Smooth muscle cell of the brain vasculature (primary cell): ENCODE measurements around the gene DLGAP1.

Experiments
- DNase-seq: peaks from one replicate; pipeline ENCODE4 v3.0.0-alpha.2; 2012; ENCODE audit warnings: low read depth, low spot score

Gene DLGAP1

DNA sequence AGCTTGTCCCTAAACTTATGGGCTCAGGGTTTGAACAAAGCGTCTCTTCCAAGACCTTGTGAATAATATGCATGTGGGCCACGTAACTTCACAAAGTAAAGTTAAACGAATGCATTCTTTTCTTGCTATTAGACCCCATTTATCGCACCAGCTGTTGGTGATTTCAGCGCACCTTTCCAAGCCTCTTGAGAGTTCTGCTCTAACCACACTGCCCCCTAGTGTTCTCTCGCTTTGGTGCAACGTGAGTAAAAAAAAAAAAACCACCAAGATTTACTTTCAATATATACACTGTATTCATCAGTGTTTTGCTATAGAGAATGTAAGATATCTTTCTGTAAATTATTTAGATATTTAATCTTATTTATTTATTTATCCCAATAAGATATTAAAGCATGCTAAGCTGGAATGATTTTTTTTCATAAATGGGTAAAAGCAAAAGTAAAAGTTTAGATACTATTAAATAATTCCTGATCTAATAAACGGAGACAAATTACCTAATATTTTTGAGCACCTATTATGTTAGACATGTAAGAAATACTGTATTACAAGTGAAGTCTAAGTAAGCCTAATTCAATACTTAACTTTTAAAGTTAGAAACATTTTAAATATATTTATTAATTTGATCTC is 459.5 kb downstream of the DLGAP1 start:
- peak; percentile 49 for DNase-seq

DNA sequence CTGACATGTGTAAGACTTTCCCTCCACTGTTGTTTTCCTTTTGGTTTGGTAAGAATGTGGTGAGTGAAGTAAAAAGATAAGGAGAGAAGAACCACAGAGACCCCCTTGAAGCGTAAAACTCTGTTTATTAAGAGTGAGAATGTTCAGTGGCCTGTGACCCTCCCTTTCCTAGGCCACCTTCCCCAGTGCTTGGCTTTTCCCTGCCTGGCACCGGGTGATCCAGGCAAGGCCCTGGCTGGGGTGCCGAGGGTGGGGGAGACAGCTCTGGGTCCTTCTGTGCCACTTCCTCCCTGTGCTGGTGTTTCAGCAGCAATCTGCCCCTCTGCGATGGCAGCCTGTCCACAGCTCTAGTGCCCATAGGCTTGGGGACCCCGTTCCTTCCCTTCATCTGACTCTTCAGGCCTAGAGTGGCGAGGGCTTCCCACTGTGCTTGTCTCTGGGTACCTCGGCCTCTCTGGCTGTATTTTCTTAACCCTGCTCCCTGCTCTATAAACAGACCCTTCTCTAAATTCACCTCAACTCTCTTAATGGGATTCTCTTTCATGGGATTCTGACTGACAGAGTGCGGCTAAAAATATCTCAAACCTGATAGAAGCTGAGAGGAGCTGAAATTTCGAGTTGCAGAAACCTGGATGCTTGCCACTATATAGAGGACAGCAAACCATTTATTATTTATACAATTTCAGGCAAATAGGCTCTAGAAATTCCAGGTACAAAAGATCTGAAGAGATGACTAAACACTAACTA is 461.0 kb downstream of the DLGAP1 start:
- no peak for DNase-seq

DNA sequence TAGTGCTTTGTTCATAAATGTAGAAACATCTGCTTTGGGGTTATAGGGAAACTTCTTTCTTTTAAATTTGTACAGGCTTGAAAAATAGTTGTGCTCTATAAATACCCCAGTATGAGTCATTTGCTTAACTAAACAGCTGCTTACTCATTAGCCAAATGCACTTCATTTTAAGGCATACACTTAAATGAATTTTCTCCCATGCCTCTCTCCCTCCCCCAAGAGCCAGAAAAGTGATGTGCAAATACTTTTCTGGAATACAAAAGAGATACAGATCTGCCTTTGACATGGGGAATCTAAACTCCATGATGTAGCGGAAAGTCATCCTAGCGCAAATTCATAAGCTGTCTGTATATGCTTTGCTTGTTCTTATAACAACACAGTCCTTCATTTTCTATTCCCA is 469.4 kb downstream of the DLGAP1 start:
- no peak for DNase-seq

- DNase-seq, result no peak
Measured at GRCh38 chr18:3985020-3985419, 470.1 kb downstream of the DLGAP1 start.

GRCh38 chr18:3984163-3984757 is 470.8 kb downstream of the DLGAP1 start:
- no peak for DNase-seq

DNA sequence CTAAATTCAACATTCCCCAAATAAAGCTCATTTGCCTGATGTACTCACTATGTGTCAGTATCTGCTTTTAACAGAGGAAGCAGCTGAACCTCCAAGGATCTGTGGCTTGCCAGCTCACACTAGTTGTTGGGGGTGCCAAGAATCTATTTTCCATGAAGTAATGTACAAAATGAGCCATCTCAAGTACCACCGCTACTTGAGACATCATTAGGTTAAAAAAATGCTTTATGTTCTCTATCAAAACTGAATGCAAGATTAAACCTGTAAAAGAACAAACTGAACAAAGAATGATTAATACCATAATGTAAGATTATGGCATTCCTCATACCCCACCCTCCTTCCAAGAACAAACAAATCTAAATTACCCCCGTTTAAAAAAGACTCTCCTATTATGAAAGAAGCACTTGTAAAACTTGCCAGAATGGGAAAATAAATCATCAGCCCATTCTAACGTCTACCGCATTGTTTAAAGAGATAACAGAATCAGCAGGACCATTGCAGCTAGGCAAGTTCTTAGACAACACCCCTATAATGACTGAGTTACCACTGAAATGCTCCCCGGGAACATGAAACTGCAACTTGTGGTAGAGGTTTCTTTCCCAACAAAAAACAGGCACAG is 471.6 kb downstream of the DLGAP1 start:
- DNase-seq, result no peak

DNA sequence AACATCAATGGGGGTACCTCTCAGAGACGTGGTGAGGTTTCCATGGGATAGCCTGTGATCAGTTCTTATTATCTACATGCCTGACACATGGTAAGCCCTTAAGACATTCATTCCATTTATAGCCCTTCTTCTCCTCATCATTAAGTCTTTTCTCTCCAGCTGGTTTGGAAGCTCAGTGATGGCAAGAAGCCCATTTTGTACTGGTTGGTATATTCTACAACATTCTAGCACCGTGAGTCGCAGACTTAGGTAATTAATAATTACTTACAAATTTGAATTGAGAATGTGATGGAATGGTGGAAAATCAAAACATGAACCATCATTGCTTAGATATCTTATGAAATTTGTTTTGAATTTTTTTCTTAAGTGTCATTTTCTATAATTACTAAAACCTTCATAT is 472.6 kb downstream of the DLGAP1 start:
- DNase-seq, result no peak

GRCh38 chr18:3979024-3979423 is 476.1 kb downstream of the DLGAP1 start:
- DNase-seq, result no peak

- no peak for DNase-seq
Measured at GRCh38 chr18:3973191-3973850, 481.8 kb downstream of the DLGAP1 start.

- DNase-seq, result no peak
Measured at GRCh38 chr18:3972291-3972930, 482.7 kb downstream of the DLGAP1 start.

DNA sequence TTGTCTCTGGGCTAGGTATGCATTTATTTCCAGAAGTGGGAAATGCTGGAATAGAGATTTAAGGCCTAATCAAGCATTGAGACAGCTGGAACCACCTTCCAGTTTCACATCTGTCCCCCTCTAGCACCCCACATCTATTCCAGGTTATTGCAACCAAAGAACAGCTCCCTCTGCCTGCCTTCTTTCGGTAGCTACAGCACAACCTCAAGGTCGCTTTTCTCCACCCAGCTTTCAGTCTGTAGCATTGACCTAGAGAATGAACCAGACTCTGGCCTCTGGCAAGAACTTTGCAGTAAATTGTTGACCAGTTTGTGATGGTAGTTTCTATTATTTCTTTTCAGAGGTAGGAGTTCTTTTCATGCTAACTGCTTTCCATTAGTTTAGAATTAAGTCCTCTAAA is 484.2 kb downstream of the DLGAP1 start:
- DNase-seq, result no peak

DNA sequence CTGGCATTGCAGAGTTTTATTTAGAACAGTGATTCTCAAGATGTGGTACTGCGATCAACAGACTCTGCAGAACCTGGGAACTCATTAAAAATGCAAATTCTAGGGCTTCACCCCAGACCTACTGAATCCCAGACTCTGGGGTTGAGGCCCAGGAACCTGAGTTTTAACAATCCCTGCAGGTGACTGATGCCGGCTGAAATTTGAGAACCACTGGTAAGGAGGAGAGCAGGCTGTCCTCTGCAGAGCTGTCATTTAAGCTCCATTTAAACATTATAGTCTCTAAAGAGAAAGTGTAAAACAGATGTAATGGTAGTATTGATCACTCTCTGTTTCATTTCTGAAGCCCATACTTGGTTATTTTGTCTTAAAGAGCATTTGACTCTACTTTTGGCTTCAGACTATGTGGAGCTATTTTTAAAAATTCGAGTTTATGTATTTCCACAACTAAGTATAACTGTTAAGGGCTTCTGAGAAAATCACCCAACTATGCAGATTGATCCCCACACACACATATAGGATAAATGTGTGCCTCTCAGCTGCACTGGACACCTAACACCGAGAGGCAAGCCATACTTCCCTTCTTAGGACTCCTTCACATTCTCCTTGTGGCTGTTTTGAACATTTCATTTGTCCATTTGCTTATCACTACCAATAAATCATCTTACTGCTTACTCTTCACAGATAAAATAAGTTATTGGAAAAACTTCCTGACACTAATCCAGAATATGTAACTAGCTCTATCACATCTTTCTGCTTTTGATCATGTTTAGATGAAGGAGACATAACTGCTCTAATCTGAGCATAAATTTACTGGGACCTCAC is 487.5 kb downstream of the DLGAP1 start:
- no peak for DNase-seq

- no peak for DNase-seq
Measured at GRCh38 chr18:3966642-3967358, 488.3 kb downstream of the DLGAP1 start.

GRCh38 chr18:3966246-3966641 is 488.9 kb downstream of the DLGAP1 start:
- no peak for DNase-seq

- DNase-seq, result no peak
Measured at GRCh38 chr18:3960977-3961376, 494.1 kb downstream of the DLGAP1 start.

GRCh38 chr18:3960142-3960541 is 495.0 kb downstream of the DLGAP1 start:
- no peak for DNase-seq

GRCh38 chr18:3952031-3952430 is 503.1 kb downstream of the DLGAP1 start:
- DNase-seq, result no peak

DNA sequence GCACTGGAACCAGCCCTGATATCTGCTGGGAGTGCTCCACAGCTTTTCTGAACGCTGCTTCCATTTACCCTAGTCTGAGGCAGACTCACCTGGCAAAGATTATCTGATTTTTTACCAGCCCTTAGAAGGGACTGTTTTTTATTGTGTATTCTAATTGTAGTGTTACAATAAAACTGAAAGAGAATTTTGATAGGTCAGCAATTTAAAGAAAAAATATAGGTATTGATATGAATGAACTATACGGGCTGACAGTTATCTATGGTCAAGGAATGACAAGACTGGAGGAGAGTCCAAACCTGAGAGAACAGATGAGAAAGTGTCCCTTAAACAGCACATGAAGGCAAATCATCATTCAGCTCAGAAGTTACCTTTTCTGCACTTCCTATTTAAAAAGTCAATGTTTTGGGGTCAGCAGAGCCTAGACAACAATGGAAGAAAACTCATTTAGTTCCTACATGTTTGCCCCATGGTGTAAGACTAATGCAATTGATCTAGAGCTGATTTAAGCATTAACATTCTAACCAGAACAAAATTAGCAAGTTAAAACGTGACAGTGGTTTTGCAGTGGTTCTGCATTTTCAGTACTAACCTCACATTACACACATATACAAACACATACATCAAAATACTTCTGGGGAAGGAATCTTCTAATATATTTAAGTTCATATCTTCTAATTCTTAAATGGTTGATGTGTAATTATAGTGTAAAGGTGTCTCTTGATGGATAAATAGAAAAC is 504.3 kb downstream of the DLGAP1 start:
- DNase-seq, result no peak

GRCh38 chr18:3948958-3949357 is 506.1 kb downstream of the DLGAP1 start:
- DNase-seq, result no peak
